Keratinocyte (primary cell): ENCODE data around the gene CCNG2. TPM values are rescaled to one million over a fixed set of nuclear protein-coding genes. Genes with fewer than 3 reads are reported as not detected.

Source experiments
- DNase-seq: peaks from one replicate; pipeline ENCODE4 v3.0.0-alpha.2; 2011; ENCODE audit warnings: low read depth, missing footprints, low spot score
- FAIRE-seq: peaks from 2 replicates; lab custom pipeline; 2011; peaks lifted over from hg19 to GRCh38; lab: Jason Lieb, UNC
- H2AFZ ChIP-seq: 2 replicates; pipeline ENCODE4 v1.6.0; 2012; ENCODE audit warnings: low read length, control low read depth, inconsistent platforms; ENCODE audit not compliant: control insufficient read depth
- H3K27ac ChIP-seq: 2 replicates; pipeline ENCODE4 v1.5.1; 2011; ENCODE audit warnings: low read length; ENCODE audit not compliant: control insufficient read depth, insufficient read depth
- H3K27me3 ChIP-seq: 3 replicates; pipeline ENCODE4 v1.6.0; 2011; ENCODE audit warnings: low read length; ENCODE audit not compliant: control insufficient read depth, insufficient read depth; ENCODE audit errors: extremely low read depth
- H3K36me3 ChIP-seq, 2 experiments: 2 replicates in 1 of 2; 3 replicates in 1 of 2; pipeline ENCODE4 v1.5.1; 2011; ENCODE audit warnings: low read length in 2 of 2, mild to moderate bottlenecking in 1 of 2; ENCODE audit not compliant: control insufficient read depth in 2 of 2, insufficient read depth in 2 of 2; ENCODE audit errors: extremely low read depth in 1 of 2
- H3K4me1 ChIP-seq: 3 replicates; pipeline ENCODE4 v1.5.1; 2011; ENCODE audit warnings: low read length; ENCODE audit not compliant: control insufficient read depth, insufficient read depth; ENCODE audit errors: extremely low read depth
- H3K4me2 ChIP-seq: 3 replicates; pipeline ENCODE4 v1.6.0; 2011; ENCODE audit warnings: low read depth, low read length; ENCODE audit not compliant: control insufficient read depth, insufficient read depth; ENCODE audit errors: extremely low read depth
- H3K4me3 ChIP-seq, 3 experiments: fragments of 200-600 bp in 1 of 3; sonication (generic) in 1 of 3; 2 replicates in 2 of 3; 3 replicates in 1 of 3; pipeline ENCODE4 v1.5.1; 2011 to 2016; ENCODE audit warnings: low read length in 3 of 3, mild to moderate bottlenecking in 3 of 3, control low read depth in 2 of 3, inconsistent platforms in 1 of 3, low read depth in 1 of 3, mixed read lengths in 1 of 3, mixed run types in 1 of 3, moderate library complexity in 1 of 3; ENCODE audit not compliant: control insufficient read depth in 2 of 3, insufficient read depth in 2 of 3; ENCODE audit errors: extremely low read depth in 1 of 3
- H3K79me2 ChIP-seq: 2 replicates; pipeline ENCODE4 v1.6.0; 2012; ENCODE audit warnings: low read length; ENCODE audit not compliant: control insufficient read depth, insufficient read depth
- H3K9ac ChIP-seq: 3 replicates; pipeline ENCODE4 v1.6.0; 2011; ENCODE audit warnings: low read length; ENCODE audit not compliant: control insufficient read depth, insufficient read depth; ENCODE audit errors: extremely low read depth
- H3K9me1 ChIP-seq: 3 replicates; pipeline ENCODE4 v1.6.0; 2011; ENCODE audit warnings: low read length; ENCODE audit not compliant: control insufficient read depth, insufficient read depth; ENCODE audit errors: extremely low read depth
- H3K9me3 ChIP-seq: 2 replicates; pipeline ENCODE4 v1.5.1; 2012; ENCODE audit warnings: low read depth, low read length; ENCODE audit not compliant: control insufficient read depth
- H4K20me1 ChIP-seq: 3 replicates; pipeline ENCODE4 v1.6.0; 2011; ENCODE audit warnings: low read length; ENCODE audit not compliant: control insufficient read depth, insufficient read depth; ENCODE audit errors: extremely low read depth
- CTCF ChIP-seq, 3 experiments: IDR thresholded peaks in 1 of 3; conservative IDR thresholded peaks in 1 of 3; optimal IDR thresholded peaks in 1 of 3; 2 replicates in 2 of 3; 3 replicates in 1 of 3; pipeline versions ENCODE3 to v1.5.1; 2011; ENCODE audit warnings: low read length in 3 of 3, mild to moderate bottlenecking in 3 of 3, moderate library complexity in 2 of 3, control low read depth in 1 of 3, inconsistent platforms in 1 of 3; ENCODE audit not compliant: insufficient read depth in 2 of 3; ENCODE audit errors: extremely low read depth in 1 of 3
- EZH2 ChIP-seq: IDR thresholded peaks from one replicate; pipeline ENCODE4 v1.6.1; 2012; ENCODE audit warnings: inconsistent platforms, mild to moderate bottlenecking, low read length, moderate library complexity
- dilution Hi-C: fragments of 300-500 bp; cut with MboI; formaldehyde crosslinking; loops from one replicate; pipeline ENCODE4 v1.7.0; 2020; ENCODE audit warnings: low sequenced_read_pairs; ENCODE audit not compliant: extremely low pct_ligation_motif_present
- polyA plus RNA-seq, 5 experiments: library from polyadenylated mRNA; depleted of rRNA in 3 of 5; stranded (reverse) in 3 of 5; stranded (forward) in 1 of 5; unstranded in 1 of 5; fragments of >200 nt; gene quantifications; 1 replicate in 1 of 5; 2 replicates in 3 of 5; 3 replicates in 1 of 5; pipeline versions ENCODE4 v1.2.1 to v1.2.3, GENCODE V29; 2011 to 2012; ENCODE audit warnings: missing spikeins in 2 of 5, low read depth in 1 of 5, low replicate concordance in 1 of 5

Gene CCNG2
- polyA plus RNA-seq, 1 donor (not counting 4 experiments of a cell fraction or from before 2014, with no cell fraction given): 96.9 TPM

GRCh38 chr4:77120886-77121508 lies 36.0 kb upstream of the CCNG2 start:
- no peak overlapping the region for H2AFZ ChIP-seq
- H3K4me3 ChIP-seq: no peak overlapping the region
- H3K79me2 ChIP-seq: no peaks in the 10 kb centered on the region
- no peaks in the 10 kb centered on the region for H4K20me1 ChIP-seq
- H3K27me3 ChIP-seq: no peaks in the 10 kb centered on the region
- H3K27ac ChIP-seq: no peak overlapping the region
- no peaks in the 10 kb centered on the region for H3K9me1 ChIP-seq
- H3K36me3 ChIP-seq: no peaks in the 10 kb centered on the region
- dilution Hi-C loops: no loop called here
- H3K4me2 ChIP-seq: no peak overlapping the region
- no peak for TF ChIP-seq CTCF (optimal IDR thresholded peaks at IDR 0.05 in 1 of 3, IDR thresholded peaks at IDR 0.05 in 1 of 3, conservative IDR thresholded peaks at IDR 0.05 in 1 of 3; ENCODE audit: extremely low read depth in 1 of 3, insufficient read depth in 2 of 3, low read length in 3 of 3)
- TF ChIP-seq EZH2: no peak
- no peaks in the 10 kb centered on the region for H3K9me3 ChIP-seq
- peaks cover 4% of the 10 kb centered on the region for H3K4me1 ChIP-seq
- FAIRE-seq (no peak), DNase-seq (no peak)
- no peak overlapping the region for H3K9ac ChIP-seq

GRCh38 chr4:77121736-77122240 lies 35.2 kb upstream of the CCNG2 start:
- FAIRE-seq (no peak), DNase-seq (no peak)
- Histone ChIP-seq H3K79me2 (no peaks in the 10 kb centered on the region), H3K4me2 (no peak overlapping the region), H3K9ac (no peak overlapping the region), H3K27ac (no peak overlapping the region), H3K27me3 (no peaks in the 10 kb centered on the region), H3K4me1 (peaks cover 7% of the 10 kb centered on the region), H2AFZ (no peak overlapping the region), H3K9me1 (no peaks in the 10 kb centered on the region), H4K20me1 (no peaks in the 10 kb centered on the region), H3K4me3 (no peak overlapping the region), H3K9me3 (no peaks in the 10 kb centered on the region), H3K36me3 (no peaks in the 10 kb centered on the region)
- no peak for TF ChIP-seq EZH2
- TF ChIP-seq CTCF (optimal IDR thresholded peaks at IDR 0.05 in 1 of 3, IDR thresholded peaks at IDR 0.05 in 1 of 3, conservative IDR thresholded peaks at IDR 0.05 in 1 of 3; ENCODE audit: extremely low read depth in 1 of 3, insufficient read depth in 2 of 3, low read length in 3 of 3): no peak
- dilution Hi-C loops: no loop called here
